SK-N-SH treated with all-trans-retinoic acid at 6 μM for 48 hours (cell line): ENCODE measurements around the gene GATA6.

ENCODE experiments used
- ARNTL ChIP-seq: fragments of 450-650 bp; formaldehyde crosslinking; IDR thresholded peaks from 2 replicates; pipeline ENCODE4 v1.5.0; 2020; ENCODE audit warnings: low read depth, mild to moderate bottlenecking, moderate library complexity, borderline replicate concordance
- BACH2 ChIP-seq: fragments of 250-450 bp; sonication (Bioruptor Pico); IDR thresholded peaks from 2 replicates; pipeline ENCODE4 v1.9.0; 2021; ENCODE audit warnings: mild to moderate bottlenecking, borderline replicate concordance
- CREB5 ChIP-seq: fragments of 250-450 bp; sonication (Bioruptor Pico); IDR thresholded peaks from 2 replicates; pipeline ENCODE4 v1.5.1; 2020; ENCODE audit warnings: low read depth, mild to moderate bottlenecking, moderate library complexity
- CSRNP3 ChIP-seq: fragments of 250-450 bp; sonication (Bioruptor Pico); IDR thresholded peaks from 2 replicates; pipeline ENCODE4 v1.5.1; 2021; ENCODE audit warnings: mild to moderate bottlenecking, moderate library complexity
- ESRRG ChIP-seq: fragments of 250-450 bp; sonication (Bioruptor Pico); IDR thresholded peaks from 2 replicates; pipeline ENCODE4 v1.6.1; 2021; ENCODE audit warnings: mild to moderate bottlenecking
- GLIS3 ChIP-seq: fragments of 250-450 bp; sonication (Bioruptor Pico); IDR thresholded peaks from 2 replicates; pipeline ENCODE4 v1.5.0; 2020; ENCODE audit warnings: mild to moderate bottlenecking, moderate library complexity
- PATZ1 ChIP-seq: fragments of 250-450 bp; sonication (Bioruptor Pico); IDR thresholded peaks from 2 replicates; pipeline ENCODE4 v1.8.0; 2020; ENCODE audit warnings: mild to moderate bottlenecking, moderate library complexity, borderline replicate concordance
- PPARA ChIP-seq: fragments of 250-450 bp; sonication (Bioruptor Pico); IDR thresholded peaks from 2 replicates; pipeline ENCODE4 v1.5.0; 2020; ENCODE audit warnings: mild to moderate bottlenecking, borderline replicate concordance
- TCF4 ChIP-seq: fragments of 250-450 bp; sonication (Bioruptor Pico); IDR thresholded peaks from 2 replicates; pipeline ENCODE4 v1.8.0; 2021; ENCODE audit warnings: mild to moderate bottlenecking, moderate library complexity, borderline replicate concordance
- TOX ChIP-seq: fragments of 250-450 bp; sonication (Bioruptor Pico); IDR thresholded peaks from 2 replicates; pipeline ENCODE4 v1.8.0; 2021; ENCODE audit warnings: mild to moderate bottlenecking, moderate library complexity, borderline replicate concordance
- ZFP3 ChIP-seq: fragments of 250-450 bp; sonication (Bioruptor Pico); IDR thresholded peaks from 2 replicates; pipeline ENCODE4 v1.5.0; 2020; ENCODE audit warnings: mild to moderate bottlenecking, moderate library complexity
- ZFP30 ChIP-seq: fragments of 450-650 bp; formaldehyde crosslinking; IDR thresholded peaks from 2 replicates; pipeline ENCODE4 v1.5.0; 2022; ENCODE audit warnings: mild to moderate bottlenecking, moderate library complexity
- ZNF565 ChIP-seq: fragments of 450-650 bp; formaldehyde crosslinking; conservative IDR thresholded peaks from 2 replicates; pipeline ENCODE4 v1.5.0; 2020; ENCODE audit warnings: low read depth, mild to moderate bottlenecking, moderate library complexity
- ZNF8 ChIP-seq: fragments of 450-650 bp; formaldehyde crosslinking; IDR thresholded peaks from 2 replicates; pipeline ENCODE4 v1.5.0; 2020; ENCODE audit warnings: mild to moderate bottlenecking, moderate library complexity

- TF ChIP-seq CSRNP3 (CRISPR knock-in tag) (no peak), PATZ1 (CRISPR knock-in tag) (no peak), ZFP3 (CRISPR knock-in tag) (no peak), TCF4 (CRISPR knock-in tag) (no peak), CREB5 (no peak), ARNTL (CRISPR knock-in tag) (no peak), TOX (CRISPR knock-in tag) (no peak), PPARA (CRISPR knock-in tag) (no peak), ZNF565 (CRISPR knock-in tag) (no peak), BACH2 (CRISPR knock-in tag) (no peak), ESRRG (CRISPR knock-in tag) (no peak), ZFP30 (CRISPR knock-in tag) (no peak), GLIS3 (CRISPR knock-in tag) (no peak), ZNF8 (CRISPR knock-in tag) (no peak)
Observed at GRCh38 chr18:22173928-22174301, 4.5 kb downstream of the GATA6 start.
